ENCODE results near the gene ATG7.

DNA sequence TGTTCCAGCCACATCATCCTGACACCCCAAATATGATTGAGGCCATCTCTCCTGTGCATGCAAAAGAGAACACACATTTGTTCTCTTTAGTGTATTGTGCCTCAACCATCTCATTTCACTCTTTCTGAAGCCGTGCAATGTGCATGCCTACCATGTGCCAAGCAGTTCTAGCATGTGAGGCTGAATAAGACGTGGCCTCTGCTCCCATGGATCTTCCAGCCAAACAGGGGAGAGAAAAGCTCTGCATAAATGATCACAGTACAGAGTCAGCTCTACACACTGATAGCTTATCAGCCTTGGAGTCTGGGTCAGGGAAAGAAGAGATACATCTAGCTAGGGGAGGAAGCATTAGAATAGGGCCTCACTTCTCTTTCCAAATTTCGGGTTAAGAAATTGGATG lies 48.2 kb upstream of the ATG7 start:
- TF ChIP-seq SUZ12 (IDR thresholded peaks at IDR 0.05; ENCODE audit: extremely low read depth, insufficient read depth, insufficient read length) (no peak), ZNF274 (IDR thresholded peaks at IDR 0.05; ENCODE audit: low read depth, low read length) (no peak), YY1 (IDR thresholded peaks at IDR 0.05; ENCODE audit: insufficient read depth, insufficient read length) (no peak)
